HG03159 (cell line): ENCODE results near the gene UBE2L3.
"Not testable (repeated sequence)": the region's sequence is repeated elsewhere in the genome, so short reads cannot be mapped to it uniquely, and the experiment has no call there.

Experiments used
- ATAC-seq: cut with Tn5 transposase; IDR thresholded peaks from one replicate; pipeline ENCODE4 v1.9.1; 2021; ENCODE audit warnings: mild to moderate bottlenecking, moderate library complexity; ENCODE audit not compliant: unreplicated experiment

The UBE2L3 gene

GRCh38 chr22:21642584-21643448 is 75.3 kb downstream of the UBE2L3 start:
- ATAC-seq: no peak

- ATAC-seq: no peak
These were observed 76.2 kb downstream of the UBE2L3 start for GRCh38 chr22:21643533-21644357.

GRCh38 chr22:21645513-21645912 is 78.0 kb downstream of the UBE2L3 start:
- not testable (repeated sequence) for ATAC-seq

DNA sequence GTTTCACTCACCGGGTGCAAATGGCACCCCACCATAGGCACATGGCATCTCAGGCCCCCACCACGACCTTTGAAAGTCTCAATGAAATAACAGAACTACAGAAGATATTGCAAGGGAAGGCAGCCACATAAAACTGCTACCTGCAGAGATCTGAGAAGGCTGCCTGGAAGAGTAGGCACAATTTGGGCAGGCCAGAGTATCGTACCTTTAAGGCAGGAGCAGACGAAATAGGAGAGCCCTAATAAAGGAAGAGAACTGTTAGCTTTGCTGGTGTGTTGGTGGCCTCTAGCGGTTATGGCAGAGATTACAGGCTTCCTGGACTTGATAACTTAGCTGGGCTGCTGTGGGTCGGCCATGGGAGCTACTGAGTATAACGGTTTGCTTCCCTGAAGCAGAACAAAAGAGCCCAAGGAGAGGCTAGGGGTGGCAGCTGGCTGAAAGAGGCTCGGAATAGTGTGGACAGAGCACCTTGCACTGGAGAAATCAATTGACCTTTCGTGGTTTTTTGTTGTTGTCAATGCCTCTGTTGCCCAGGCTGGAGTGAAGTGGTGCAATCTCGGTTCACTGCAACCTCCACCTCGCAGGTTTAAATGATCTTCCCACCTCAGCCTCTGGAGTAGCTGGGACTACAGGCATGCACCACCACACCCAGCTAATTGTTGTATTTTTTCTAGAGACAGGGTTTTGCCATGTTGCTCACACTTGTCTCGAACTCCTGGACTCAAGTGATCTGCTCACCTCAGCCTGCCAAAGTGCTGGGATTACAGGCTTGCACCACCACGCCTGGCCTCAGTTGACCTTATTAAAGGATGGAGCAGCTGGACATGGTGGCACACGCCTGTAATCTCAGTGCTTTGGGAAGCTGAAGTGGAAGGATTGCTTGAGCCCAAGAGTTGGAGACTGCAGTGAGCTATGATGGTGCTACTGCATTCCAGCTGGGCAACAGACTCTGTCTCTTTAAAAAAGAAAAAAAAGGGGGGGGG is 79.4 kb downstream of the UBE2L3 start:
- ATAC-seq: no peak

GRCh38 chr22:21650280-21650679 is 82.8 kb downstream of the UBE2L3 start:
- no peak for ATAC-seq

DNA sequence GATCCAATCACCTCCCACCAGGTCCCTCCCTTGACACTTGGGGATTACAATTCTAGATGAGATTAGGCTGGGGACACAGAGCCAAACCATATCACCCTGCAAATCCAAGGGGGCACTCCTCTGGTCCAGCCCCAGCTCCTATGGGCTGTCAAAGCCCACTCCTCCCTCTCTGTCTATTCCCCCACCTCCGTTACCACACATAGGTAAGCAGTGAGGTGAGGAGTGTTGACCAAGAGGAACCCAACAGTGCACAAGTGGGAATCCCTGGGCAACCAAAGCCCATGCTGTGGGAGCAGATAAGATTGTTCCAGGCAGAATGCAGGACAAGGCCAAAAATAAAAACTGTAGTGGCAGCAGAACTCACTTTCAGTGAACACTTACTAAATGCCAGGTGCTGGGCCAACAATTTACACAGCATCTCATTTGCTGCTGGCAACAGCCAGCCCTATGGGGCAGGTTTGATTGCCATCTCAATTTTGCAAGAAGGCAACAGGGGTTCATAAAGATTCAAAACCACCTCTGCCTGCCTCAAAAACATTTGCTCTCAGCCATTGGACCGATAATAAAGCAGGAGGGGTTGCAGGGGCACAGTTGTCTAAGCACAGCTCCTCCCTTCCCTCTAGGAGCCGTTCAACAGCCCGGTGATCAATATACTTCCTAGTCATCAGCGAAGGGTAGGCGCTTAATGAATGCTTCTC is 83.5 kb downstream of the UBE2L3 start:
- ATAC-seq: no peak

- ATAC-seq: peak; percentile 8
These were observed 84.1 kb downstream of the UBE2L3 start for GRCh38 chr22:21651521-21652009.

DNA sequence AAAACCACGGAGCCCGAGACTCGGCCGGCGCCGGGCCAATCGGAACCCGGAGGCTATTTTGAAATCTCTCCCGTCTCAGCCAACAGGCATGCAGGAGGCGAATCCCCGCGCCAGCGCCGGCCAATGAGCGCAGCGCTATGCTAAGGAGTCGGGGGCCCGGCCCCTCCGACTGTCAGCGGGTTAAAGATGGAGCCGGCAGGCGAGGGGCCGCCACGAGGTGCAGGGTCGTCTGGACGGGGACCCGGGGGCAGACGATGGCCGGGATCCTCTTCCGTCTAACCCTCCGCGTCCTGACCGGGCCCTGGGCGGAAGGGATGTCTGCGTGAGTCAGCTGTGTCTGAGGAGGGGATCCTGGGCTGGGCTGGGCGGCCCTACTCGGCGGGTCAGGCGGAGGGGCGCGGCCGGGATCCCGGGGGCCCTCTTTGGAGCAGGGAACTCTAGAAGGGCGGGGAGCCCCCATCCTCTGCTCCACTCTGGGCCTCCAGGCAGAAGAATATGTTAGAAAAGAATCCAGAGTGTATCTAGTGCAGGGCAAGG is 84.6 kb downstream of the UBE2L3 start:
- ATAC-seq: peak; percentile 84

DNA sequence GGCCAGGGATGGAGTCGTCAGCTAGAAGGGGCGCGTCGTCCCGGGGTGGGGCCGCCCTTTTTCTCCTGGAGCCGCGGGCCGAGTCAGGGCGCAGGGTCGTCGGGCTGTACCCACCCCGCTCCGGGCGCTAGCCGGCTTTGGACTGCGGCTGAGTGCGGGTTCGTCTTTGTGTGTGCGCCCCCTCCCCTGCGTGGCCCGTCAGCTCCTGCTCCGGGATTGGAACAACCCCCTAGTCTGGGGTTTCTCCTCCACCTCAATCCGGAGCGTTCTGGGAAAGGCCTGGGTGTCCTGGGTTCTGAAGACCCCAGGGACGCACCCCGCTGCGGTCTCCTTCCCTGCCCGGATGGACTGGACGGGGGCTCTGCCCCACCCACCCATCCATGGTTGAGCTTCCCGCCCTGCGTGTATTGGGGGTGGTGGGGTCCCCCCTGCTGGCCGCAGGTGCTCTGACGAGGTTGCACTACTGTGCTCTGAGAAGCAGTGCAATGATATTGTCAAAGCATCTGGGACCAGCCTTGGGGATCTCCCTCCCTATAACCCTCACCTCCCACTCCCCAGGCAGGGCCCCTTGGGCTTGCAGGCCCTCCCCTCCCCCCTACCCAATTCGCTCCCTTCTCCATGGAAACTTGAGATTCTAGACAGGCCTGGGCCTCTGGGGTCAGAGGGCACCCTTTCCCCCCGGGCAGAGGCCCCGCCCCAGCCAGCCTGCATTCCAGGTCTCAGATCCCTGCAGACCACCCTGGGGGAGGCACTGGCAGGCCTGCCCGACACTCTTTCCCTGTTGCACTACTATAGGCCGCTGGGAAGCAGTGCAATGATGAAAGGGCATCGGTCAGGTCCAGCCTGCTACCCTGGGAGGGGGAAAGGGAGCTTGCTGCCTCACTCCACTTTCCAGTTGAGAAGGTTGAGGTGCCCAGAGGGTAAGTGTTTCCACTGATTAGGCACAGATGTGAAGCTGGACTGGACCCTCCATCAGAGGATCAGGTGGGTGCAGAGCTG is 85.3 kb downstream of the UBE2L3 start:
- peak; percentile 7 for ATAC-seq

GRCh38 chr22:21657020-21657359 is 89.5 kb downstream of the UBE2L3 start:
- peak; percentile 7 for ATAC-seq

DNA sequence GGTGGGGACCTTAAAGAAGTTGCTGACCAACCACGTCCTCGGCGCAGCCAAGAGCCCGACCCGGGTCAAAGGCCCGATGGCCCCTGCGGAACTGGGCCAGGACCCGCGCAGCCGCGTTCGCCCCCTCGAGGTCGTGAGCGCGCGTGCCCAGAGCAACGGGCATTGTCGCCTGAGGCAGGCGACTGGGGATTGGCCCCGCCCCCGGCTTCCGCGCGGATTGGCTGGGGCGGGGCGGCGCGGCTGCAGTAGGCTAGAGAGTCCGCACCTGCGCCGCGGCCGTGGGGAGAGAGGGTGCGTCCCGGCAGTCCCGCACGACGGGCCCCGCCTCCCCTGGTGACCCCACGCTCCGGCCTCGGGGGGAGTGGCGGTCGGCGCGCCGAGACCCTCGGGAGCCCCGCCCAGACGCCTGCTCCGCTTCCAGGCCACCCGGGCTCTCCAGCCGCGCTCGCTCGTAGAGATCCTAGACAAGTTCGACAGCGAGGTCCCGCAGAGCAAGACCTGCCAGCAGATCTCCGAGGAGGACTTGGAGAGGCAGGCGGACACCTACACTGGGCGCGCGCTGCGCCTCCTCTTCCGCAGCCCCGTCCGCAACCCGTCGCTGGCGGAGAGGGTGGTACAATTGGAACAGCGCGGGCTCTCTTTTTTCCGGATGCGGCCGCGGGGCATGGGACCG is 90.0 kb downstream of the UBE2L3 start:
- peak; percentile 63 for ATAC-seq

DNA sequence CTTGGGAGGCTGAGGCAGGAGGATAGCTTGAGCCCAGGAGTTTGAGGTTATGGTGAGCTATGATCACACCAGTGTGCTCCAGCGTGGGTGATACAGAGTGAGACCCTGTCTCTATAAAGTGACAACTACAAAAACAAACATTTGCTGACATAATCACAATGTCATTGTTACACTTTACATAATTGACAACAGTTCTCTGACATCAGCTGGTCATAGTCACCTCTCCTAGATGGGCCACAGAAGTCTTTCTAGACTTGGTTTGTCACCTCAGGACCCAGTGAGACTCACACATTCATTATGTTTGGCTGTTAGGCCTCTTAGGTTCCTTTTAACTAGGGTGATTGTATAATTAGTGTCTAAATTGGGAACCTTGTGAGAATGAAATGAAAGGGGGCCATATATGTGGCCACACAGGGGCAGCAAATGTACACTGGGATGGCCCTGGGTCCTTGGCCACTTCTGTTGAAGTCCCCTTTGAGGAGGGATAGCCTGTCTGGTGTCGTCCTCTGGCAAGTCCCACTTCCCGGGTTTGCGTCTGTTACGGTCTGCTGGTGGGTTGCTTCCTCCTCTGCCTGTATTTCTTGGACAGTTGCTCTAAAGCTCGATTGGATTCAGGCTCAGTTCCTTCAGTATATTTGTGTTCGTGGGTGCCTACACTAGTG is 92.5 kb downstream of the UBE2L3 start:
- ATAC-seq: no peak

GRCh38 chr22:21660904-21661303 is 93.4 kb downstream of the UBE2L3 start:
- ATAC-seq: no peak

GRCh38 chr22:21661991-21662390 is 94.5 kb downstream of the UBE2L3 start:
- no peak for ATAC-seq

DNA sequence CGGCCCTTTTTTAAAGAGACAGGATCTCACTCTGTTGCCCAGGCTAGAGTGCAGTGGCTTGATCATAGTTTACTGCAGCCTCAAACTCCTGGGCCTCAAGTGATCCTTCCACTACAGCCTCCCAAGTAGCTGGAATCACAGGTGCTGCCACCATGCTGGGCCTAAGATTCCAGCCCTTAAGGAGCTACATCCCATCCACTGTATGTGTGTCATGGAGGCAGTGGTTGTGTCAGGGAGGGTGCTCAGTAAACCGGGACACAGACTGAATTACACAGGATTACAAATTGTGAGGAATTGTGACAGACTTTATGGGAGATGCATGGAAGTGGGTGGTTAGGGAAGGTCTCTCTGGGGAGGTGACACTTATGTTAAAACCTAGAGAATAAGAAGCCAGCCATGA is 96.2 kb downstream of the UBE2L3 start:
- ATAC-seq: no peak

- no peak for ATAC-seq
These were observed 97.7 kb downstream of the UBE2L3 start for GRCh38 chr22:21665047-21665851.

- ATAC-seq: no peak
These were observed 99.3 kb downstream of the UBE2L3 start for GRCh38 chr22:21666786-21667185.
